ENCODE measurements around the gene FBN1.

DNA sequence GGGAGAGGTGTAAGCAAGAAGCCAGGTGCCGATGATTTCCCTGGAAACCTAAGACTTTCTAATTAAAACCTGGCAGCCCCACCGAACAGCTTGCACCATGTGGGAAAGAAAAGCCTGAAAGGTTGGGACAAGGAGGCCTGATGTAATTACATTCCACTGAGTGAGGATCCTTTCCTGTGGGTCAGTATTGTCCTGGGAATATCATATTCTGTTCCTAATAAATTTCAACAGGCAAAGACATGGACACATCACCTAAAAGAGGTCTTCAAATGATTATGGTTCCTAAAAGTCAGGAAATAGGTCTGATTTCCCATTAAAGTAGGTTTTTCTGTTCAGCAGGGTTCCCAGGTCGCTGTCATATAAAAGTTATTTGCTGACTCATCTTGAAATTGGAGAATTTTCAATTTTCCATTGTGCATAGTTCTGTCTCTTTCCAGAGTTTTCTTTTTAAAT is 255.8 kb downstream of the FBN1 start:
- TF ChIP-seq POLR2A (IDR thresholded peaks at IDR 0.05), result no peak
- TF ChIP-seq, protein P1, sequence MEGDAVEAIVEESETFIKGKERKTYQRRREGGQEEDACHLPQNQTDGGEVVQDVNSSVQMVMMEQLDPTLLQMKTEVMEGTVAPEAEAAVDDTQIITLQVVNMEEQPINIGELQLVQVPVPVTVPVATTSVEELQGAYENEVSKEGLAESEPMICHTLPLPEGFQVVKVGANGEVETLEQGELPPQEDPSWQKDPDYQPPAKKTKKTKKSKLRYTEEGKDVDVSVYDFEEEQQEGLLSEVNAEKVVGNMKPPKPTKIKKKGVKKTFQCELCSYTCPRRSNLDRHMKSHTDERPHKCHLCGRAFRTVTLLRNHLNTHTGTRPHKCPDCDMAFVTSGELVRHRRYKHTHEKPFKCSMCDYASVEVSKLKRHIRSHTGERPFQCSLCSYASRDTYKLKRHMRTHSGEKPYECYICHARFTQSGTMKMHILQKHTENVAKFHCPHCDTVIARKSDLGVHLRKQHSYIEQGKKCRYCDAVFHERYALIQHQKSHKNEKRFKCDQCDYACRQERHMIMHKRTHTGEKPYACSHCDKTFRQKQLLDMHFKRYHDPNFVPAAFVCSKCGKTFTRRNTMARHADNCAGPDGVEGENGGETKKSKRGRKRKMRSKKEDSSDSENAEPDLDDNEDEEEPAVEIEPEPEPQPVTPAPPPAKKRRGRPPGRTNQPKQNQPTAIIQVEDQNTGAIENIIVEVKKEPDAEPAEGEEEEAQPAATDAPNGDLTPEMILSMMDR (IDR thresholded peaks at IDR 0.05), result no peak

Data from thyroid gland (tissue), 4 donors.